ENCODE results near the gene DHRS4L2.

DHRS4L2 gene

GRCh38 chr14:24053548-24054323 lies 65.0 kb downstream of the DHRS4L2 start:
- Histone ChIP-seq H2AFZ (ENCODE audit: low read depth, low read length) (no peak overlapping the region), H3K27ac (ENCODE audit: low read length) (no peak overlapping the region), H3K9me3 (ENCODE audit: insufficient read depth, low read length) (no peaks in the 10 kb centered on the region), H4K20me1 (ENCODE audit: insufficient read depth, low read length) (peaks cover 5% of the 10 kb centered on the region; the same call in 1 of the 2 replicates), H3K4me3 (ENCODE audit: low read length) (no peak overlapping the region), H3K9ac (ENCODE audit: low read length) (no peak overlapping the region), H3K27me3 (ENCODE audit: low read depth, low read length) (no peaks in the 10 kb centered on the region), H3K36me3 (replicated peaks; ENCODE audit: low read depth, low read length) (no peaks in the 10 kb centered on the region), H3K79me2 (ENCODE audit: low read length) (no peaks in the 10 kb centered on the region), H3K4me2 (ENCODE audit: low read length) (no peak overlapping the region), H3K4me1 (ENCODE audit: low read length) (peaks cover 28% of the 10 kb centered on the region)
- TF ChIP-seq CTCF (IDR thresholded peaks at IDR 0.05; ENCODE audit: low read depth, low read length) (no peak), EZH2phosphoT487 (IDR thresholded peaks at IDR 0.05; ENCODE audit: low read depth) (no peak)

GRCh38 chr14:24054324-24054641 lies 65.6 kb downstream of the DHRS4L2 start:
- Histone ChIP-seq H3K4me2 (ENCODE audit: low read length) (no peak overlapping the region), H4K20me1 (ENCODE audit: insufficient read depth, low read length) (peaks cover 5% of the 10 kb centered on the region; the same call in 1 of the 2 replicates), H3K9ac (ENCODE audit: low read length) (no peak overlapping the region), H3K79me2 (ENCODE audit: low read length) (no peaks in the 10 kb centered on the region), H3K27ac (ENCODE audit: low read length) (no peak overlapping the region), H3K9me3 (ENCODE audit: insufficient read depth, low read length) (no peaks in the 10 kb centered on the region), H3K4me1 (ENCODE audit: low read length) (peaks cover 23% of the 10 kb centered on the region), H2AFZ (ENCODE audit: low read depth, low read length) (no peak overlapping the region), H3K4me3 (ENCODE audit: low read length) (no peak overlapping the region), H3K36me3 (replicated peaks; ENCODE audit: low read depth, low read length) (no peaks in the 10 kb centered on the region), H3K27me3 (ENCODE audit: low read depth, low read length) (no peaks in the 10 kb centered on the region)
- TF ChIP-seq EZH2phosphoT487 (IDR thresholded peaks at IDR 0.05; ENCODE audit: low read depth) (no peak), CTCF (IDR thresholded peaks at IDR 0.05; ENCODE audit: low read depth, low read length) (no peak)

- H2AFZ ChIP-seq (ENCODE audit: low read depth, low read length), result no peak overlapping the region
- no peak overlapping the region for H3K4me2 ChIP-seq (ENCODE audit: low read length)
- no peaks in the 10 kb centered on the region for H3K9me3 ChIP-seq (ENCODE audit: insufficient read depth, low read length)
- no peak overlapping the region for H3K27ac ChIP-seq (ENCODE audit: low read length)
- H3K79me2 ChIP-seq (ENCODE audit: low read length), result no peaks in the 10 kb centered on the region
- no peaks in the 10 kb centered on the region for H3K27me3 ChIP-seq (ENCODE audit: low read depth, low read length)
- H3K4me3 ChIP-seq (ENCODE audit: low read length), result no peak overlapping the region
- no peaks in the 10 kb centered on the region for H3K36me3 ChIP-seq (replicated peaks; ENCODE audit: low read depth, low read length)
- H4K20me1 ChIP-seq (ENCODE audit: insufficient read depth, low read length), result peaks cover 5% of the 10 kb centered on the region; the same call in 1 of the 2 replicates
- peaks cover 20% of the 10 kb centered on the region for H3K4me1 ChIP-seq (ENCODE audit: low read length)
- H3K9ac ChIP-seq (ENCODE audit: low read length), result no peak overlapping the region
- no peak for TF ChIP-seq CTCF (IDR thresholded peaks at IDR 0.05; ENCODE audit: low read depth, low read length)
- TF ChIP-seq EZH2phosphoT487 (IDR thresholded peaks at IDR 0.05; ENCODE audit: low read depth), result no peak
Measured at GRCh38 chr14:24054646-24055045, 65.9 kb downstream of the DHRS4L2 start.

Measured in OCI-LY3 (cell line).